ENCODE data around the gene NFATC1.

The NFATC1 gene

GRCh38 chr18:79525556-79526467, 130.1 kb downstream of the NFATC1 start:
- DNase-seq = no peak

- DNase-seq = no peak
These were observed 131.0 kb downstream of the NFATC1 start for GRCh38 chr18:79526468-79527460.

- no peak for DNase-seq
These were observed 132.1 kb downstream of the NFATC1 start for GRCh38 chr18:79527656-79528315.

GRCh38 chr18:79528316-79528695, 132.6 kb downstream of the NFATC1 start:
- DNase-seq = no peak

GRCh38 chr18:79528846-79529245, 133.1 kb downstream of the NFATC1 start:
- DNase-seq = peak; percentile 43

- DNase-seq = no peak
These were observed 133.6 kb downstream of the NFATC1 start for GRCh38 chr18:79529296-79529695.

- DNase-seq = no peak
These were observed 134.3 kb downstream of the NFATC1 start for GRCh38 chr18:79529991-79530390.

- no peak for DNase-seq
These were observed 135.1 kb downstream of the NFATC1 start for GRCh38 chr18:79530821-79531220.

- no peak for DNase-seq
These were observed 135.7 kb downstream of the NFATC1 start for GRCh38 chr18:79531386-79531785.

- no peak for DNase-seq
These were observed 136.2 kb downstream of the NFATC1 start for GRCh38 chr18:79531926-79532312.

GRCh38 chr18:79532313-79533007, 136.7 kb downstream of the NFATC1 start:
- no peak for DNase-seq

- DNase-seq = no peak
These were observed 137.4 kb downstream of the NFATC1 start for GRCh38 chr18:79533146-79533545.

- DNase-seq = no peak
These were observed 137.9 kb downstream of the NFATC1 start for GRCh38 chr18:79533591-79533990.

- no peak for DNase-seq
These were observed 138.6 kb downstream of the NFATC1 start for GRCh38 chr18:79534356-79534755.

- no peak for DNase-seq
These were observed 142.0 kb downstream of the NFATC1 start for GRCh38 chr18:79537758-79538157.

- DNase-seq = no peak
These were observed 142.9 kb downstream of the NFATC1 start for GRCh38 chr18:79538635-79539034.

GRCh38 chr18:79540161-79540903, 144.6 kb downstream of the NFATC1 start:
- DNase-seq = no peak

- no peak for DNase-seq
These were observed 145.2 kb downstream of the NFATC1 start for GRCh38 chr18:79540904-79541282.

GRCh38 chr18:79542213-79542612, 146.5 kb downstream of the NFATC1 start:
- DNase-seq = no peak

- DNase-seq = no peak
These were observed 147.4 kb downstream of the NFATC1 start for GRCh38 chr18:79542876-79543750.

Measured in RPMI8226 (cell line).